H9 (cell line): ENCODE results near the gene LRRC28. TPM values are rescaled to one million over a fixed set of nuclear protein-coding genes. Genes with fewer than 3 reads are reported as not detected.

Experiments
- DNase-seq: peaks from one replicate; pipeline ENCODE4 v3.0.0-alpha.2; 2017
- H2AFZ ChIP-seq: one replicate; pipeline ENCODE4 v1.6.1; 2013; ENCODE audit warnings: mild to moderate bottlenecking, low read length, control low read depth, moderate library complexity
- H2AK5ac ChIP-seq: 2 replicates; pipeline ENCODE4 v1.6.1; 2013; ENCODE audit warnings: low read length, control low read depth, mixed read lengths; ENCODE audit not compliant: insufficient read length
- H2BK120ac ChIP-seq: one replicate; pipeline ENCODE4 v1.6.1; 2013; ENCODE audit warnings: low read depth, mild to moderate bottlenecking, low read length, control low read depth, inconsistent platforms; ENCODE audit not compliant: poor library complexity, severe bottlenecking
- H2BK12ac ChIP-seq: 2 replicates; pipeline ENCODE4 v1.6.1; 2013; ENCODE audit warnings: low read length, control low read depth, mixed read lengths, low read depth; ENCODE audit not compliant: insufficient read length
- H2BK15ac ChIP-seq: 2 replicates; pipeline ENCODE4 v1.6.1; 2013; ENCODE audit warnings: low read depth, low read length, control low read depth
- H2BK20ac ChIP-seq: one replicate; pipeline ENCODE4 v1.6.1; 2013; ENCODE audit warnings: low read depth, mild to moderate bottlenecking, low read length, control low read depth, inconsistent platforms; ENCODE audit not compliant: poor library complexity, severe bottlenecking
- H2BK5ac ChIP-seq: 2 replicates; pipeline ENCODE4 v1.6.1; 2013; ENCODE audit warnings: low read length, control low read depth, mixed read lengths; ENCODE audit not compliant: insufficient read length
- H3K14ac ChIP-seq: 2 replicates; pipeline ENCODE4 v1.6.1; 2013; ENCODE audit warnings: low read length, control low read depth; ENCODE audit not compliant: insufficient read depth
- H3K18ac ChIP-seq: 2 replicates; pipeline ENCODE4 v1.6.1; 2013; ENCODE audit warnings: low read depth, mild to moderate bottlenecking, mixed read lengths, low read length, control low read depth; ENCODE audit not compliant: insufficient read length
- H3K23ac ChIP-seq: 2 replicates; pipeline ENCODE4 v1.6.1; 2013; ENCODE audit warnings: low read length, control low read depth, mixed read lengths, low read depth; ENCODE audit not compliant: insufficient read length
- H3K23me2 ChIP-seq: 2 replicates; pipeline ENCODE4 v1.6.1; 2013; ENCODE audit warnings: low read depth, mild to moderate bottlenecking, mixed read lengths, low read length, control low read depth; ENCODE audit not compliant: insufficient read length, poor library complexity, severe bottlenecking
- H3K27ac ChIP-seq: 2 replicates; pipeline ENCODE4 v1.5.1; 2013; ENCODE audit warnings: low read length, control low read depth, mixed read lengths, low read depth; ENCODE audit not compliant: insufficient read length
- H3K27me3 ChIP-seq: 2 replicates; pipeline ENCODE4 v1.6.1; 2013; ENCODE audit warnings: low read length, control low read depth, inconsistent platforms; ENCODE audit not compliant: insufficient read depth
- H3K4ac ChIP-seq: 2 replicates; pipeline ENCODE4 v1.6.1; 2013; ENCODE audit warnings: low read depth, mild to moderate bottlenecking, control low read depth, inconsistent platforms, low read length, moderate library complexity
- H3K4me1 ChIP-seq: 2 replicates; pipeline ENCODE4 v1.6.1; 2013; ENCODE audit warnings: low read length, control low read depth, inconsistent platforms; ENCODE audit not compliant: insufficient read depth
- H3K4me2 ChIP-seq: 2 replicates; pipeline ENCODE4 v1.6.1; 2013; ENCODE audit warnings: low read length, control low read depth, mixed read lengths; ENCODE audit not compliant: insufficient read length, insufficient read depth
- H3K56ac ChIP-seq: 2 replicates; pipeline ENCODE4 v1.6.1; 2013; ENCODE audit warnings: low read depth, mild to moderate bottlenecking, mixed read lengths, low read length, control low read depth; ENCODE audit not compliant: insufficient read length
- H3K79me1 ChIP-seq: 2 replicates; pipeline ENCODE4 v1.6.1; 2013; ENCODE audit warnings: low read depth, mild to moderate bottlenecking, moderate library complexity, low read length, control low read depth, inconsistent platforms; ENCODE audit not compliant: insufficient read depth, poor library complexity, severe bottlenecking
- H3K79me2 ChIP-seq: 2 replicates; pipeline ENCODE4 v1.6.1; 2013; ENCODE audit warnings: low read length, control low read depth, inconsistent platforms; ENCODE audit not compliant: insufficient read depth
- H3K9ac ChIP-seq: 2 replicates; pipeline ENCODE4 v1.6.1; 2013; ENCODE audit warnings: low read length, control low read depth, mixed read lengths; ENCODE audit not compliant: insufficient read length; ENCODE audit errors: extremely low read depth
- H3K9me3 ChIP-seq: one replicate; pipeline ENCODE4 v1.6.1; 2013; ENCODE audit warnings: low read depth, low read length, inconsistent platforms; ENCODE audit not compliant: control insufficient read depth
- H3T11ph ChIP-seq: one replicate; pipeline ENCODE4 v1.6.1; 2013; ENCODE audit warnings: mild to moderate bottlenecking, low read length, control low read depth, inconsistent platforms
- H4K20me1 ChIP-seq: one replicate; pipeline ENCODE4 v1.6.1; 2013; ENCODE audit not compliant: control insufficient read depth, insufficient read length, insufficient read depth
- H4K5ac ChIP-seq: 2 replicates; pipeline ENCODE4 v1.6.1; 2013; ENCODE audit warnings: low read depth, mild to moderate bottlenecking, mixed read lengths, low read length, control low read depth; ENCODE audit not compliant: insufficient read length
- H4K8ac ChIP-seq: replicated peaks from 2 replicates; pipeline ENCODE4 v1.6.1; 2013; ENCODE audit warnings: low read length, control low read depth, mixed read lengths, low read depth; ENCODE audit not compliant: insufficient read length
- H4K91ac ChIP-seq: 2 replicates; pipeline ENCODE4 v1.6.1; 2013; ENCODE audit warnings: low read depth, mild to moderate bottlenecking, moderate library complexity, mixed read lengths, low read length, control low read depth; ENCODE audit not compliant: insufficient read length
- H3K27ac Mint-ChIP-seq, 3 experiments: 2 replicates in 2 of 3; 3 replicates in 1 of 3; pipeline ENCODE4 v1.8.0; 2020 to 2021; ENCODE audit warnings: mixed read lengths in 3 of 3, mild to moderate bottlenecking in 1 of 3, moderate library complexity in 1 of 3
- H3K27me3 Mint-ChIP-seq: 2 replicates; pipeline ENCODE4 v1.8.0; 2021; ENCODE audit warnings: low read depth, mild to moderate bottlenecking, moderate library complexity, mixed read lengths
- H3K36me3 Mint-ChIP-seq, 3 experiments: 2 replicates in 2 of 3; 3 replicates in 1 of 3; pipeline ENCODE4 v1.8.0; 2020 to 2021; ENCODE audit warnings: low read depth in 3 of 3, mixed read lengths in 3 of 3; ENCODE audit not compliant: insufficient read depth in 1 of 3
- H3K4me1 Mint-ChIP-seq, 2 experiments: 2 replicates each; pipeline ENCODE4 v1.8.0; 2020; ENCODE audit warnings: mixed read lengths in 2 of 2
- H3K4me3 Mint-ChIP-seq, 2 experiments: 2 replicates in 1 of 2; 3 replicates in 1 of 2; pipeline ENCODE4 v1.8.0; 2020 to 2021; ENCODE audit warnings: mild to moderate bottlenecking in 2 of 2, mixed read lengths in 2 of 2, moderate library complexity in 1 of 2
- H3K9me3 Mint-ChIP-seq, 2 experiments: 2 replicates in 1 of 2; 3 replicates in 1 of 2; pipeline ENCODE4 v1.8.0; 2020; ENCODE audit warnings: mild to moderate bottlenecking in 2 of 2, mixed read lengths in 2 of 2, moderate library complexity in 1 of 2
- CTCF ChIP-seq: fragments of 200-600 bp; sonication (generic); conservative IDR thresholded peaks from 3 replicates; pipeline ENCODE4 v1.8.0; 2021; ENCODE audit warnings: antibody characterized with exemption, mild to moderate bottlenecking
- WGBS: extraction: QIAGEN DNeasy Blood & Tissue Kit; methylation state at CpG from one replicate; pipeline ENCODE4 v1.1.7; 2013; ENCODE audit warnings: missing lambda C conversion rate, low lambda C conversion rate, mixed read lengths; ENCODE audit not compliant: insufficient read length; ENCODE audit errors: extremely low coverage; 5-methylcytosine and 5-hydroxymethylcytosine counted together
- total RNA-seq: library from RNA; stranded (reverse); gene quantifications from 2 replicates; pipeline ENCODE4 v1.2.1, GENCODE V29; 2021

LRRC28 gene
- total RNA-seq, 1 experiment from 2014 or later, result 17.6 TPM

GRCh38 chr15:99439524-99439835, 188.2 kb downstream of the LRRC28 start:
- no peak overlapping the region for H3K4me2 ChIP-seq
- no peak overlapping the region for H2AFZ ChIP-seq
- no peaks in the 10 kb centered on the region for H3K9me3 ChIP-seq
- no peak overlapping the region for H4K91ac ChIP-seq
- no peak overlapping the region for H3K14ac ChIP-seq
- no peak for TF ChIP-seq CTCF
- no peak overlapping the region for H3K9ac ChIP-seq
- no peak overlapping the region for H3K27ac ChIP-seq
- H3K4me1 ChIP-seq, result no peaks in the 10 kb centered on the region
- no peak overlapping the region for H2BK12ac ChIP-seq
- H3K27me3 Mint-ChIP-seq, result no peaks in the 10 kb centered on the region; the same call in 1 of the 2 replicates
- H3K27ac Mint-ChIP-seq, result no peak overlapping the region
- no peaks in the 10 kb centered on the region for H3K9me3 Mint-ChIP-seq
- no peaks in the 10 kb centered on the region for H3K27me3 ChIP-seq
- H3K4me1 Mint-ChIP-seq, result peaks cover 19 to 31% of the 10 kb centered on the region in 2 experiments
- no peak for DNase-seq
- H3K4me3 Mint-ChIP-seq, result no peak overlapping the region
- H3T11ph ChIP-seq, result no peak overlapping the region
- H2BK15ac ChIP-seq, result no peak overlapping the region
- no peaks in the 10 kb centered on the region; a peak in 1 of 7 replicates for H3K36me3 Mint-ChIP-seq
- no peak overlapping the region for H4K8ac ChIP-seq
- H2AK5ac ChIP-seq, result no peak overlapping the region
- no peak overlapping the region for H3K18ac ChIP-seq
- H3K4ac ChIP-seq, result no peak overlapping the region
- no peaks in the 10 kb centered on the region for H3K79me2 ChIP-seq
- no CpG with 5 or more reads among the region's 9 CpGs for WGBS
- no peak overlapping the region for H2BK20ac ChIP-seq
- no peak overlapping the region for H2BK120ac ChIP-seq
- no peaks in the 10 kb centered on the region for H3K79me1 ChIP-seq
- no peak overlapping the region for H4K5ac ChIP-seq
- no peak overlapping the region for H3K56ac ChIP-seq
- H3K23ac ChIP-seq, result no peak overlapping the region
- no peak overlapping the region for H2BK5ac ChIP-seq
- H4K20me1 ChIP-seq, result no peaks in the 10 kb centered on the region
- H3K23me2 ChIP-seq, result no peaks in the 10 kb centered on the region
